ENCODE data around the gene CA10. TPM values are rescaled to one million over a fixed set of nuclear protein-coding genes. Genes with fewer than 3 reads are reported as not detected.

The CA10 gene
- total RNA-seq, 1 experiment from 2014 or later, result not detected

DNA sequence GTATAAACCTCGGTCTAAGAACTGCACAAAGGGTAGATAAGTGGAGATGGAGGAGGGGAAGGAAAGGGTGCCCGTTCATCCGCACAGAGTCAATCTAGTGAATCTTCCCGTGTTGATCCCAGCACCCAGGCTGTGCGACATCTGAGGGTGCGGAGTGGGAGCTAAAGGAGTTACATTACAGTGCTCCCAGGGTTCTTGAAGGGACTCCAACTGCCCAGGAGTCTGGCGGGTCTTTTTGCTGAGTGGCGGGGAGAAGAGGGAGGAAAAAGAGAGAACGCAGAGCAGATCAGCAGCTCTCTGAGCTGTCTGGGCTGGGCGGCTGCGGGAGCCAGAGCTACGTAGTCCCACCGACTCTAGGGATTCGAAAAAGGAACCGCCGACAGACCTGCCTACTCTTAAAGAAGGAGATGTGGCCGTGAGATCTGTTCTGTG lies 1.6 kb upstream of the CA10 start:
- no peak for TF ChIP-seq CTCF (IDR thresholded peaks at IDR 0.05; ENCODE audit: unreplicated experiment)
- Mint-ChIP-seq H3K27ac (ENCODE audit: unreplicated experiment) (no peak overlapping the region), H3K9me3 (ENCODE audit: low read depth, unreplicated experiment) (peaks cover 10% of the 10 kb centered on the region), H3K36me3 (ENCODE audit: insufficient read depth, unreplicated experiment) (no peaks in the 10 kb centered on the region), H3K4me1 (ENCODE audit: low read depth, unreplicated experiment) (no peaks in the 10 kb centered on the region), H3K27me3 (ENCODE audit: unreplicated experiment) (peaks cover 13% of the 10 kb centered on the region), H3K4me3 (ENCODE audit: low read depth, unreplicated experiment) (no peak overlapping the region)
- CTCF ChIA-PET, result no interaction called here
- intact Hi-C loops (cut with micrococcal nuclease; ENCODE audit: unreplicated experiment), result no loop called here
- DNase-seq, result no peak
- no TSS peak for BruUV-seq (replicated peaks)

DNA sequence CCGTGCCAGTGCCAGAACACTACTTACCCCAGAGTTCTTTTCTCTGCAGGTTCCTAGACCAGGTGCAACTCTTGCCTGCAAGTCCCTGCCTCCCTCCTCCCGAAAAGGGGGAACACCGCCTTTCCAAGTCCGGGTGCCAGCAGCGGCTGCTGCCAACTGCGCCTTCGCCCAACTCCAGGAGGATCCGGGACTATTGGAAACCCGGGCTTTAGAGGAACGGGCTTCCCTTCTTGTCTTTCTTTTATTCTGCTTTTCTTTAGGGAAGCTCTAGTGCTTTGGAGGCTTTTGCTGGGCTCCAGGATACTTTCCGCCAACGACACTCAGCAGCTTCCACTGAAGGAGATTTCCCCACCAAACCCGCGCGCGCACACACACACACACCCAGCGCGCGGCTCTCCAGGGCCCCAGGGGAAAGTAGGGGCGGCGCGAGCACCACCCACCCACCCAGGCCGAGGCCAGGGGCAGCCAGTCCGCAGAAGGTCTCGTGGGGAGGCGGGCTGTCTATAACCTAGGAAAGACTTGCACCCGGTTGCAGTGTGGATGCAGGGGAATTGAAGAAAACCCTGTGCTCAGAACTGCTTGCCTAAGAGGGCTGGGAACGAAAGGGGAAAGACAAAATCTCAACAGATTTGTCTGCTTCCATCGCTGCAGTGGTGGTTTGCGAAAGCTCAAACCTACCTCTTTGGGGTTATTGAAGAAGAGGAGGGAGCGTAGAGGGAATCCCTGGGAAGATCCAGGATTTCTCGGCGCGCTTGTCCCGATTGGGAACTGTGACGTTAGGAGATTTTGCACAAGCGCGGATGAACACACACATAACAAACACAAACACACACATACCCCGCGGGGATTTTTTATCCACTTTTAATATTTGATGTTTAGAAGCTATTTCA lies 977 bp upstream of the CA10 start:
- DNase-seq, result no peak
- BruUV-seq (replicated peaks), result no TSS peak
- no peak for TF ChIP-seq CTCF (IDR thresholded peaks at IDR 0.05; ENCODE audit: unreplicated experiment)
- H3K27ac Mint-ChIP-seq (ENCODE audit: unreplicated experiment), result no peak overlapping the region
- intact Hi-C loops (cut with micrococcal nuclease; ENCODE audit: unreplicated experiment), result no loop called here
- peaks cover 10% of the 10 kb centered on the region for H3K9me3 Mint-ChIP-seq (ENCODE audit: low read depth, unreplicated experiment)
- H3K27me3 Mint-ChIP-seq (ENCODE audit: unreplicated experiment), result peaks cover 13% of the 10 kb centered on the region
- no peak overlapping the region for H3K4me3 Mint-ChIP-seq (ENCODE audit: low read depth, unreplicated experiment)
- no peaks in the 10 kb centered on the region for H3K4me1 Mint-ChIP-seq (ENCODE audit: low read depth, unreplicated experiment)
- CTCF ChIA-PET, result no interaction called here
- H3K36me3 Mint-ChIP-seq (ENCODE audit: insufficient read depth, unreplicated experiment), result no peaks in the 10 kb centered on the region

DNA sequence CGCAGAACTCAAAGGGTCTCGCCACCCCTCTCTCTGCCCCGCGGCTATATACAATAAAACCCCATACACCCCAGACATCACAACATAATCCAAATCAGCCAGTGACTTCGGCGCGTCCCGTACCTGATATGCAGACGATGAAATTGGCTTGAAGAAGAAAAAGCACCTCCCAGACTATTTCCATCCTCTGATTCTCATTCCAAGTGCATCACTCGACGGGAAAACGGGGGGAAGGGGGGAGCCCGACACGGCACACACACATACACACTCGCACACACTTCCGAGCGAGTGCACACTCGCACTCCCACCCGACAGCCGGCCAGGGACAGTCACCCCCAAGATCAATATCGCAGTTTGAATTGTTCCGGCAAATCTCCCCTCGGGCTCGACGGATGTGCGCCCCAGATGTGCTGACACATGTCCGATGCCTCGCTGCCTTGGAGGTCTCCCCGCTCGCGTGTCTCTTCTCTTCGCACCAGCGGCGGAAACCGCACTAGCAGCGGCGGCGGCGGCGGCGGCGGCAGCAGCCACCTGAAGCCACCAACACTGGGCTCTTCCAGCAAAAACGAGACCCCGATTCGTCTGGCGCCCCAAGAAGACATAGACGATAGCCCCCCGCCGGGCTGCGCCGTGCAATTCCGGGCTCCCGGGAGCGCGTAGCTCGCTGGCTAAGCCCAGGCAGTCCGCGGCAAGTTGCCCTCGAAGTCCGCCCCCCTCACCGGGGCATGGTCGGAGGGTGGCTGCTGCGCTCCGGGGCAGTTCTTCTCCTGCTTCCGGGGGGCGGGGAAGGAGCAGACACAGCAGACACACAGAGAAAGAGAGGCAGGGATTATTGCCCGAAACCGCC lies 688 bp downstream of the CA10 start:
- no peak overlapping the region for H3K27ac Mint-ChIP-seq (ENCODE audit: unreplicated experiment)
- no peaks in the 10 kb centered on the region for H3K4me1 Mint-ChIP-seq (ENCODE audit: low read depth, unreplicated experiment)
- H3K27me3 Mint-ChIP-seq (ENCODE audit: unreplicated experiment), result peaks cover 13% of the 10 kb centered on the region
- no TSS peak for BruUV-seq (replicated peaks)
- no peaks in the 10 kb centered on the region for H3K36me3 Mint-ChIP-seq (ENCODE audit: insufficient read depth, unreplicated experiment)
- TF ChIP-seq CTCF (IDR thresholded peaks at IDR 0.05; ENCODE audit: unreplicated experiment), result no peak
- intact Hi-C loops (cut with micrococcal nuclease; ENCODE audit: unreplicated experiment), result no loop called here
- H3K4me3 Mint-ChIP-seq (ENCODE audit: low read depth, unreplicated experiment), result no peak overlapping the region
- CTCF ChIA-PET, result no interaction called here
- peaks cover 10% of the 10 kb centered on the region for H3K9me3 Mint-ChIP-seq (ENCODE audit: low read depth, unreplicated experiment)
- no peak for DNase-seq

GRCh38 chr17:52156576-52157570 lies 1.6 kb downstream of the CA10 start:
- CTCF ChIA-PET, result no interaction called here
- no peaks in the 10 kb centered on the region for H3K36me3 Mint-ChIP-seq (ENCODE audit: insufficient read depth, unreplicated experiment)
- intact Hi-C loops (cut with micrococcal nuclease; ENCODE audit: unreplicated experiment), result no loop called here
- DNase-seq, result no peak
- no peaks in the 10 kb centered on the region for H3K4me1 Mint-ChIP-seq (ENCODE audit: low read depth, unreplicated experiment)
- H3K27me3 Mint-ChIP-seq (ENCODE audit: unreplicated experiment), result peaks cover 13% of the 10 kb centered on the region
- no TSS peak for BruUV-seq (replicated peaks)
- H3K9me3 Mint-ChIP-seq (ENCODE audit: low read depth, unreplicated experiment), result peaks cover 5% of the 10 kb centered on the region
- no peak for TF ChIP-seq CTCF (IDR thresholded peaks at IDR 0.05; ENCODE audit: unreplicated experiment)
- no peak overlapping the region for H3K27ac Mint-ChIP-seq (ENCODE audit: unreplicated experiment)
- H3K4me3 Mint-ChIP-seq (ENCODE audit: low read depth, unreplicated experiment), result no peak overlapping the region

Data from Calu3 (cell line).